AG09319 (cell line): Measurements from ENCODE around the gene SLC66A1.

Source experiments
- DNase-seq: peaks from one replicate; pipeline ENCODE4 v3.0.0-alpha.2; 2010; ENCODE audit warnings: low read depth; ENCODE audit errors: extremely low read depth
- CTCF ChIP-seq: IDR thresholded peaks from 2 replicates; pipeline ENCODE4 v1.5.1; 2011; ENCODE audit warnings: low read depth, mild to moderate bottlenecking, inconsistent platforms, low read length, moderate library complexity

SLC66A1 gene

GRCh38 chr1:19336543-19336942 is 24.4 kb downstream of the SLC66A1 start:
- DNase-seq, result no peak
- no peak for TF ChIP-seq CTCF

- no peak for TF ChIP-seq CTCF
- no peak for DNase-seq
Observed at GRCh38 chr1:19337289-19337688, 25.2 kb downstream of the SLC66A1 start.

- peak; percentile 19 for TF ChIP-seq CTCF
- no peak for DNase-seq
Observed at GRCh38 chr1:19338323-19338762, 26.2 kb downstream of the SLC66A1 start.

- TF ChIP-seq CTCF, result no peak
- DNase-seq, result no peak
Observed at GRCh38 chr1:19339214-19339861, 27.2 kb downstream of the SLC66A1 start.

- no peak for DNase-seq
- TF ChIP-seq CTCF, result no peak
Observed at GRCh38 chr1:19340387-19340937, 28.3 kb downstream of the SLC66A1 start.

GRCh38 chr1:19341201-19342061 is 29.3 kb downstream of the SLC66A1 start:
- TF ChIP-seq CTCF, result peak; percentile 83
- DNase-seq, result no peak
